Stimulated activated CD4-positive, alpha-beta T cell treated with anti-CD3 and anti-CD28 coated beads, Interleukin-12 subunit alpha, Interleukin-12 subunit beta, amount 100 ng/mL, for 24 hours (primary cell): ENCODE measurements around the gene TFAP2D.

ENCODE experiments used
- DNase-seq, 2 experiments: peaks; one replicate each; pipeline ENCODE4 v3.0.0-alpha.2; 2020; ENCODE audit warnings: low read depth in 2 of 2

TFAP2D gene

DNA sequence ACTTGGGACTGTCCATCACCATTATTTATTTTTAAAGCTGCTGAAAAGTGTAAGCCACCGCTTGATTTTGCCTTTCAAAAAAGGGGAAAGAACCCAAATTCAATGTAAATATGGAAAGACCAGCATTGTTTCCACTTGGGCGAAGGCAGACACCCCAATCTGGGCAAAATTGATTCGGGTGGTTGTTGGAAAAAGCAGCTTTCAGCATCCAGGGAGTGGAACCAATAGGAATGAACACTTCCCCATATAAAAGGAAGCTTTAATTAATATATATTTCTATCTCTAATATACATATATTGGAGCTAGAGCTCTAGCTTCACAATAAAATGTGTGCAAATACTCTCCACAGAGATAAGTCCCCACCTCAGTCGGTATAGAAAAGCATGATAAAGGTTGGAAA is at the start of gene TFAP2D:
TSS of gene TFAP2D (plus strand) at position 301 of the 400 bp plus-strand sequence. CDS start 530 bp downstream, outside the sequence.
- no peak for DNase-seq

DNA sequence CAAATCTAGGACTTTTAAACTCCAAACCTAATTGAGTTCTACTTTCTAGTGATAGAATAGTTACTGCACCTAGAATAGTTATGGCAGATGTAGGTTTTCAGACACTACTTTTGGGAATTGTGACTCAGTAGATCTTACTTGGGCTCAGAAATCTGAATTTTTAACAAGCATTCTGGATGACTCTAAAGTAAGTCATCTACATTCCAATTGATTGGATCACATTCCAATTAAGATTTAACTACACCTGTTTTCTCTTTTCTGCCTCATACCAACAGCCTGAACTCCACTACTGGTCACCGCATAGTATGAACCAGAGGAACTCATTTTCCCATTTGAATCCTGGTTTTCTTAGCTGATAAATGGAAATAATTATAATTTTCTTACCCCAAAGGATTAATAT is 49.5 kb upstream of the TFAP2D start:
- no peak for DNase-seq

DNA sequence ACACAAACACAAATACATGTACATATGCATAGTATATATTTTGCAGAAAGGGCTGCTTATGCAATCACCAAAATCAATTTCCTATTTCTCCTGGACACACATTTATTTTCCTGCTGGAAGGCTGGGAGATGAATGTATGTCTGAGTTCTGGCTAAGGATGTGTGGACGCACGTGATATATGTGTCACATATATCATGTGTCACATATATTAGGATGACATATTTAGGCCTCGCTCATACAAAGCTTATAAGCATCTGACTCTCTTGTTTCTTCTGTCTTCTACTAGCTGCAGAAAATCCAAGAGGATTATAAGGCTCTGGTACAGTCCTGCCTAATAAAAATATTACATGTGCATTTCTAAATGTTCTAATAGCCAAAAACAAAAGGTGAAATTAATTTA is 47.2 kb upstream of the TFAP2D start:
- no peak for DNase-seq

- no peak for DNase-seq
These were observed 32.0 kb upstream of the TFAP2D start for GRCh38 chr6:50681213-50681824.

DNA sequence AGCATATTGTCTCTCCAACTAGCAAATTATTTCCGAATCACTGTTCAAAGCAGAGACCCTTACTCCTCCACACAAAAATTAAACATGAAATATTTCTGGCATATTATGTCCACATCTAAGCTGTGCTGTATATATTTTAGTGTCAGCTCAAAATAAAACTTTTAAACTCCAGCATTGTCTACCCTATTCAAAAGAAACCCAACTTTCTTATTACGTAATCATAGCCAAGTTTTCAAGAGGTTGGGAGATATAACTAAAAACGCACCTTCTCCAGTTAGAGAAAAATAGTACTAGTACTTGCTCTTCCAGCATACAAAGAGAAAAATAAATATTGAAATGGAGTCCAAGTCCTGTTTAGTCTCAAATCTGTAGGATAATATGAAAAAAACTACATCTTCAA is 24.1 kb upstream of the TFAP2D start:
- no peak for DNase-seq

GRCh38 chr6:50691814-50692495 is 21.4 kb upstream of the TFAP2D start:
- no peak for DNase-seq

DNA sequence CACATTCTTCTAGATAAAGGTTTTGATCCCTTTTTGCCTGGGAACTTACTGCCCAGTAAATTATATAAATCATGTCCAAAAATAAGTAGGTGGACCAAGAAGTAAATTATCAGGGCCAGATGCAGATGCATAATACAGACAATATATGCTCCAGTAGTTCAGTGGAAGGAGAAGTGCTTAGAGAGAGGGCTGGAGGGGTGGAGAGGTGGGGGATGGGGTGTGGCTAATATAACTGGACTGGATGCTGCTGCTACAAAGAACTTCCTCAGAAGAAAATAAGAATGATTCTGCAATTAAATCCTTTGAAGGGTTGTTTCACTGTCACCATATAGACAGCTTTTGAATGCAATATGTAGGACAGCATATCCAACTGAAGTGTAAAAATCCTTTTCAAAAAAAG is 14.8 kb upstream of the TFAP2D start:
- DNase-seq, result no peak

- no peak for DNase-seq
These were observed 14.1 kb upstream of the TFAP2D start for GRCh38 chr6:50699051-50699775.

GRCh38 chr6:50706575-50706974 is 6.8 kb upstream of the TFAP2D start:
- no peak for DNase-seq

GRCh38 chr6:50707191-50707590 is 6.1 kb upstream of the TFAP2D start:
- no peak for DNase-seq

DNA sequence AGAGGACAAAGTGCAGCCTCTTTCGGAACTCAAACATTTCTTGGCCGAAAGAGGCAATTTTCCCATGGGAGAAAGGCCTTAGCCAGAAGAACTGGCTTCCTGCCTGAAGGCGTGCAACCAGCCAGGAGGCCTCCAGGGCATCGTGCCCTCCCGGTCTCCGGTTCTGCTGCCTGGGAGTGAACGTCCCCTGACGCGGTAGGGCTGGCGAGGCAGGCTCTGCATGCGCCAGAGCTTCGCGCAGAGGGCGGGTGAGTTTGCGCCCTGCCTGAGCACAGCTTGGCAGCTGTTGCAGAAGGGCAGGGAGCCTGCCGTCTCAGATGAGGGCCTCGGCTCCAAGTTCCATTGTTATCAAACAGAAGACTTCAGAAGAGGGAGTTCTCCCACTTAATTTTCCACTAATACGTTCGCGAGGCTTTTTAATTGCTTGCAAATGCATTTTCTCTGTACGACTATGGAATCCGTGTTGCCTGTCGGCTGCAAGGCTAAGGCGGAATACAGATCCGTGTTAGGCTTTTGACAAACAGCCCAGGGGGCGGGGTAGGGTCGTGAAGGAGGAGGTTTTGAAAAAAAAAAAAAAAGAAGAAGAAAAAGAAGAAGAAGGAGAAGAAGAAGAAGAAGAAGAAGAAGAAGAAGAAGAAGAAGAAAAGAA is 5.5 kb upstream of the TFAP2D start:
- no peak for DNase-seq

DNA sequence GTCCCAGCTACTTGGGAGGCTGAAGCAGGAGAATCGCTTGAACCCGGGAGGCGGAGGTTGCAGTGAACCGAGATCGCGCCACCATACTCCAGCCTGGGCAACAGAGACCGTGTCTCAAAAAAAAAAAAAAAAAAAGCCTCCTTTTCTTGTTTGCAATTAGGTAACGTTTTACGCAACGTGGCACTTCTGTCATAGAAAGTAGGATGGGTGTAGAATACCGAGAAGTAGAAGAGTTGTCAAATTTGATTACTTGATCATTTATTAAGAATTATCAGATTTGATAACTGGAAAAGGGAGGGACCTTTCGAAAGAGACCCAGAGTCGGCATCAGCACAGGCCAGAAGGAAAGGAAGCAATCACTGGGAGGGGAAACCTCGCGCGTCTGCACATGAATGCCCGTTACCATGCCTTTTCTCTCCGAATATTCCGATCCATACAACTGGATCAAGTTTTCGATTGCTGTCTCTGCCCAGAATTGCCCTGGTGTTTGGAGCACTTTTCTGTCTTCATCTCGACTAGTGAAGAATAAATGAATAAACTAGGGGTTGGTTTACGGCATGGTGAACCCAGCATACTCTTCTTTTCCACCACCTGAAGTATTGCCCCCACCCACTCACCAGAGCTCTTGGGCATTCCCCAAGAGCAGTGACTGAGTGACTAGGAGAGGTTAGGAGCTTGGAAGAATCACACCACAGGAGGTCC is 4.5 kb upstream of the TFAP2D start:
- no peak for DNase-seq

DNA sequence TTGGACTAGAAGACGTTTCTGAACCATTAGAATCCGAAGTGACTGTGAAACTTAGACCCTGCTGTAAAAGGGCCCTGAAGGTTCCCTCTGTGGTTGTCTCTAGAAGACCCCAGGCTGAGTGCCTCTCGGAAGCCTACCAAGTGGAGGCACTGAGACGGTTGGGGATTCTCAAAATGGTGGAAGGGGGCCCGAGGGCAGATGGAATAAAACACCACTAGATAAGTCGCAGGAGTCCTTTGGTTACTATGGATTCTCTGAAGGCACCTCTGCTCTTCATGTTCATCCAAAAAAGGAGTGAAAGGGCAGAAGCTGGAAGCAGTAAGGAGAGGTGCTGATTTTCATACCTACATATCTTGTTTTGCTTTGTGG is 4.0 kb upstream of the TFAP2D start:
- no peak for DNase-seq

- DNase-seq, result no peak
These were observed 1.6 kb upstream of the TFAP2D start for GRCh38 chr6:50711686-50712085.

DNA sequence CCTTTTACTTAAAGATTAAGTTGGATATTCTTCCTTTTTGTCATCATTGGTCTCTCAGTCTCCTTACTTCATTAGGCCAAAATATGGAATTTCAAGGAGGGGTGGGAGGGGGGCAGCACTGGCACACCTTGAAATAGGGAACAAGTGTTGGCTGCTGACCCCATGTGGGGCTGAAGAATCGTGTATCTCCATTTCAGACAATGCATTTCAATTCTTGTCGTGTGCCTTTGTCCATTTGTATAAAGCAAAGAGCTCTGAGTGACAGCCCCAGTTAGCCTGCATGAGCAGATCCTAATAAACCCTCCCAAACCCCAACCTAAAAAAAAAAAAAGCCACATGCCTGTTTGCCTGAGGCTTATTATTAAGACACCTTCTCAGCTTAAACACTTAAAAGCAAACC is 1.0 kb upstream of the TFAP2D start:
- DNase-seq, result no peak

DNA sequence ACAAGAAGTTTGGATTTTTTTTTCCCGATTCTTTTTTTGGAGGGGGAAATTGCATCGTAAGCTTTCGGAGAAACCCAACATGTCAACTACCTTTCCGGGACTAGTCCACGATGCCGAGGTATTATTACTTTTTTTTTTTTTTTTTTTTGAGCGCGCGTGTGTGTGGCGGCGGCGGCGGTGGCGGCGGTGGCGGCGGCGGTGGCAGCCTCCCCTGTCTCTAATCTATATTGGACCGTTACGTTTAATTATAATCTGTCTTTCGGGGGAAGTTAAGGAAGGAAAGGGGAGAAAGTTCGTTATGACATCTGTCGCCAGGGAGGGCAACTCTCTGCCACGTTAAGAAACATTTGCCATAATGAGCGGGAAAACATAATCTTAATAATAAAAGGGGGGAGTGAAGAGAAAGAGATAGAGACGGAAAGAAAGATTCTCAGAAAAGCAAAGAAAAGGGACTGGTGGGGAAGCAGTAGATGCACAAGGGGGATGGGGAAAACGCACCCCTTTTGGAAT is 706 bp downstream of the TFAP2D start:
- DNase-seq, result no peak

- DNase-seq, result no peak
These were observed 1.4 kb downstream of the TFAP2D start for GRCh38 chr6:50714487-50715379.

DNA sequence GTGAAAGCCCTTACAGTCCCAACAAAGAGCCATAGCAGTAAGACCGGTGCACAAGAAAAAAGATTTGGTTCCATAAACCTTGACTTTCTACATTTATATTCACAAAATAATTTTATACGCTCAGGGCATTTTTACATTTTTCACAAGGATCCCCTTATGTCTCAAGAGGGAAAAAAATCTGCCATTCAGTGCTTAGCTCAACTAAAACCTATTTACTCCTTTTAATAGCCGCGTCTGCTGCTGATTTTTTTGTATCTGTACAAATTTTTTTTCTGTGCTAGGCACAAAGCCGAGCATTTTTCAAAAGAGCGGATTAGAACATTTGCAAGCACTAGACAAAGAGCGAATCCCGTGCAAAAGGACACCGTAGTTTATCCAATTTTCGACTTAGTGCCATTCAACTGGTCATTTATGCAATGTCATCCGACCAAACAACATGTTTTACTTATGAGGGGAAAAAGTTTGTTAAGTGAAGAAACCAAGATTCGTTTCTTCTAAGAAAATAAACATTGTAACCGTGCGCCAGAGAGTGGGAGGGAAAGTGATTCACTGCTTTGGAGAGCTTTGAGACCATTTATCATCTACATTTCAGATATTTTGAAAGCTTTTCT is 3.7 kb downstream of the TFAP2D start:
- no peak for DNase-seq

DNA sequence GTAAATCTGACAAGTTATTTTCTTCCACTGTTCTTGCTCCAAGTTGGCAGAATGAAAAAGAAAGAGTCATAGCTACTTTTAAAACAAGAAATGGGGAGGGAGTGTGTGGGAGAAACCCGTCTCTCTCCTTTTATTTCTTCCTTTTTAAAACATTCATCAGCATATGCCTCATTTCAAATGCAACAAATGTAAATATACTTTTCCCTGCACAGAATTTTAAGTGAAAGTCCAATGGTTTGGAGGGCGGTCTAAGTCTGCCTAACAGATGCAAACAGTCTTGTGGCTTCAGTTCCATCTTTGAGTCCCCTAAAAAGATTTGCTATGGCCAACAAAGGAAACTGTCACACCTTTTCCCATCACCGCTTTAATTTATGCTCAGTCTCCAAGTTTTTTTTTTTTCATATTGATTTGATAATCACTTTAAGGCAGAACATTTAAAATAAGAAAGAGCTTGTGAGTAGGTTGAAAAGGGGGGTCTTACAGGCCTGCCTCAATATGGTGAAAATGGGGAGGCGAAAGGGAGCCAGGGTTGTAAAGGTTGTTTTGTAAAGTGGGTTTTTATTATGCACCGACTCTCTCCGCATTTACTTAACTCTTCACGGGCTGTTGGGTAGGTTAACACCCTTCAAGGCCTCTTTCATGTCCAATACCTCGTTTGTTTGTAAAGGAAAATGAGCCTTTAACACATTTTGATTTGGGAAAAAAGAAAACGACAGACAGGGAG is 4.6 kb downstream of the TFAP2D start:
- DNase-seq, result no peak

GRCh38 chr6:50718566-50718965 is 5.2 kb downstream of the TFAP2D start:
- DNase-seq, result no peak
